Mesothelial cell of epicardium (in vitro differentiated cells): Measurements from ENCODE around the gene FRAT1. TPM values are rescaled to one million over a fixed set of nuclear protein-coding genes. Genes with fewer than 3 reads are reported as not detected.

Experiments used
- DNase-seq, 2 experiments: peaks; one replicate each; pipeline ENCODE4 v3.0.0; 2021; ENCODE audit warnings: low spot score in 2 of 2; ENCODE audit not compliant: unreplicated experiment in 2 of 2
- H3K27ac Mint-ChIP-seq: 2 replicates; pipeline ENCODE4 v1.8.0; 2021; ENCODE audit warnings: mixed read lengths
- H3K27me3 Mint-ChIP-seq: 2 replicates; pipeline ENCODE4 v1.8.0; 2021; ENCODE audit warnings: low read depth, mixed read lengths
- H3K36me3 Mint-ChIP-seq: 2 replicates; pipeline ENCODE4 v1.8.0; 2021; ENCODE audit warnings: mixed read lengths
- H3K4me1 Mint-ChIP-seq: 2 replicates; pipeline ENCODE4 v1.8.0; 2021; ENCODE audit warnings: mixed read lengths
- H3K4me3 Mint-ChIP-seq: 2 replicates; pipeline ENCODE4 v1.8.0; 2021; ENCODE audit warnings: mild to moderate bottlenecking, moderate library complexity, mixed read lengths
- H3K9me3 Mint-ChIP-seq: 2 replicates; pipeline ENCODE4 v1.8.0; 2021; ENCODE audit warnings: mixed read lengths
- total RNA-seq: library from RNA; stranded (reverse); gene quantifications from 3 replicates; pipeline ENCODE4 v1.2.1, GENCODE V29; 2021
- TF ChIP-seq, protein P1 (sequence below): fragments of 200-600 bp; sonication (generic); IDR thresholded peaks from one replicate; pipeline ENCODE4 v1.5.0; 2021; ENCODE audit warnings: antibody characterized with exemption; ENCODE audit not compliant: unreplicated experiment

FRAT1 gene
- total RNA-seq, 1 donor from 2014 or later, result 2.9 TPM

DNA sequence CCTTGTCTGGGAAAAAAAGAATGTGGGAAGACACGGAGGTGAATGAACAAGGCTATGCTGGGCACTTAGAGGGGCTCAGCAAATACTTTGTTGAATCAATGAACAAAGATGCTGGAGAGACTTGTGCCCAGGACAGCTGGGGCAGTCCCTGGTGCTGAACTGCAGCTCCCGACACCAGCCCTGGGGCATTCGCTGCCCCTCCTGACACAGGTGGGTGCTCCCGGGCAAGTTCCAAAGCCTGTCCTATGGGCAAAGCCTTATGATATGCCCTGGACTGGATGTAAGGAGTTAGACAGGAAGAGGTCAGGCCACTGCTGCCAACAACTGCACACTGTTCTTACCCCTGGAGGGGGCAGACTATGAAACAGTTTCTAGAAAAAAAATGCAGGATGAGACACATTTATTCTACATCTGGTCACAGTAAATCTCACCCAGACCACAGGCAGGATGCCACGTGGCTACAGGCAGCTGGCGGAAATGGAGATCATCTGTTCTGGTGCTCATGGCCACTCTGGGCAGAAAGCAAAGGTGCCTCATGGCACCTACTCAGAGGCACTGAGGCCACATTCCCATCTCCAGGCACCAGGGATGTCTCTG lies 37.3 kb downstream of the FRAT1 start:
- no peak for DNase-seq
- H3K27ac Mint-ChIP-seq, result no peak overlapping the region
- H3K4me3 Mint-ChIP-seq, result no peak overlapping the region
- TF ChIP-seq, protein P1, sequence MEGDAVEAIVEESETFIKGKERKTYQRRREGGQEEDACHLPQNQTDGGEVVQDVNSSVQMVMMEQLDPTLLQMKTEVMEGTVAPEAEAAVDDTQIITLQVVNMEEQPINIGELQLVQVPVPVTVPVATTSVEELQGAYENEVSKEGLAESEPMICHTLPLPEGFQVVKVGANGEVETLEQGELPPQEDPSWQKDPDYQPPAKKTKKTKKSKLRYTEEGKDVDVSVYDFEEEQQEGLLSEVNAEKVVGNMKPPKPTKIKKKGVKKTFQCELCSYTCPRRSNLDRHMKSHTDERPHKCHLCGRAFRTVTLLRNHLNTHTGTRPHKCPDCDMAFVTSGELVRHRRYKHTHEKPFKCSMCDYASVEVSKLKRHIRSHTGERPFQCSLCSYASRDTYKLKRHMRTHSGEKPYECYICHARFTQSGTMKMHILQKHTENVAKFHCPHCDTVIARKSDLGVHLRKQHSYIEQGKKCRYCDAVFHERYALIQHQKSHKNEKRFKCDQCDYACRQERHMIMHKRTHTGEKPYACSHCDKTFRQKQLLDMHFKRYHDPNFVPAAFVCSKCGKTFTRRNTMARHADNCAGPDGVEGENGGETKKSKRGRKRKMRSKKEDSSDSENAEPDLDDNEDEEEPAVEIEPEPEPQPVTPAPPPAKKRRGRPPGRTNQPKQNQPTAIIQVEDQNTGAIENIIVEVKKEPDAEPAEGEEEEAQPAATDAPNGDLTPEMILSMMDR, result no peak
- no peaks in the 10 kb centered on the region for H3K27me3 Mint-ChIP-seq
- peaks cover 18% of the 10 kb centered on the region for H3K36me3 Mint-ChIP-seq
- H3K4me1 Mint-ChIP-seq, result no peaks in the 10 kb centered on the region
- H3K9me3 Mint-ChIP-seq, result no peaks in the 10 kb centered on the region

DNA sequence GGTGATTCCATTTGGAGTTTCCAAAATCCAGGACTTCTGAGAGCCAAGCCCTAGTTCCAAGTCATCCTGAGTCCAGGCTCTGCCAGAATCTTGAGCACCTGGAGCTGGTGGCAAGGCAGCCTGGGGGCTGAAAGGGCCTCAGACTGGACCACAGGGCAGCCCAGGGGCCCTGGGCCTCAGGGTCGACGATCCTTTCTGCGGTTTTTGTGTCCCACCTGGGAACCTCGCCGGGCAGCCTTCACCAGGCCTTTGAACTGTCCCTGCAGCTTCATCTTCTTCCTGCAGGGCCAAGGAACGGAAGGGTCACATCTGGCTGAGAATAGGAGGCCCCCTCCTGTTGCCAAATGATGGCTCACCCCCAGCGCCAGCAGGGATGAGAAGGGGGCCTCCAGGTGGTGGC lies 37.8 kb downstream of the FRAT1 start:
- Mint-ChIP-seq H3K9me3 (no peaks in the 10 kb centered on the region), H3K4me3 (no peak overlapping the region), H3K36me3 (peaks cover 18% of the 10 kb centered on the region), H3K27me3 (no peaks in the 10 kb centered on the region), H3K27ac (no peak overlapping the region), H3K4me1 (no peaks in the 10 kb centered on the region)
- no peak for DNase-seq
- TF ChIP-seq, protein P1, result no peak

DNA sequence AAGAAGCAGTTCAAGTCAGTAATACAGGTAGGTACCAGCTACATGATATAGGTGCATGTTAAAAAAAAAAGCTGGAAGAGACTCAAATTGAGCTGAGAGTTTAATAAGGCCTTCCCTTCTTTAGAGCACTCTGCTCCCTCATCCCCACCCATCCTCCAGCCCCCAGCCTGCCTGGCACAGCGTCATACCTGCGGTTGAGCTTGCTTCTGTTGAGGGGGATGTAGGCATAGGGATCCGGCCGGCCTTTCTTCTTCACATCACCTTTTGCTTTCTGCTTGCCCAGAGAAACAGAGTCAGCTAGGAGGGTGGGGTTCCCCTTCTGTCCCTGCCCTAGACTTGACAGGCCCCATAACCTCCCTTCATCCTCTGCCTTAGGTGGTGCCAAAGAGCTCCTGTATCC lies 39.3 kb downstream of the FRAT1 start:
- Mint-ChIP-seq H3K27me3 (no peaks in the 10 kb centered on the region), H3K9me3 (no peaks in the 10 kb centered on the region), H3K27ac (no peak overlapping the region), H3K36me3 (peaks cover 22% of the 10 kb centered on the region), H3K4me3 (no peak overlapping the region), H3K4me1 (no peaks in the 10 kb centered on the region)
- TF ChIP-seq, protein P1, result no peak
- DNase-seq, result no peak

DNA sequence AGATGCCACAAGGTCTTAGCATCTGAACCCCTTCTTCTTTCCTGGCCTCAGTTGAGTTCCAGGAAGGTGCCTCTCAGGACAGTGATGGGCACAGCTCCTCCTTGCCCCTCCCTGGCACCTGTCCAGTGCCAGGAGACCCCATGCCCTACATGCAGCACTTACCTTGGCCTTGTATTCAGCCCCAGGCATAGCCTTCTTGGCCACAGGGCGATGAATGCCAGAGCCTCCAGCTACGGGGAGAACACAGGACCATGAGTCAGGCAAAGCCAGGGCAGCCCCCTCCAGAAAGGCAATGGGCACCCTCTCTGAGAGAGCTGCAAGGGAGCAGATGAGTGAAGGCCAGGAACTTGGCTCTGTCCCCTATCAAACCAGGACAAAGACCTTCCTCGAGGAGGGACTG lies 39.7 kb downstream of the FRAT1 start:
- Mint-ChIP-seq H3K27ac (no peak overlapping the region), H3K36me3 (peaks cover 26% of the 10 kb centered on the region), H3K4me3 (no peak overlapping the region), H3K4me1 (no peaks in the 10 kb centered on the region), H3K27me3 (no peaks in the 10 kb centered on the region), H3K9me3 (no peaks in the 10 kb centered on the region)
- TF ChIP-seq, protein P1, result no peak
- no peak for DNase-seq

DNA sequence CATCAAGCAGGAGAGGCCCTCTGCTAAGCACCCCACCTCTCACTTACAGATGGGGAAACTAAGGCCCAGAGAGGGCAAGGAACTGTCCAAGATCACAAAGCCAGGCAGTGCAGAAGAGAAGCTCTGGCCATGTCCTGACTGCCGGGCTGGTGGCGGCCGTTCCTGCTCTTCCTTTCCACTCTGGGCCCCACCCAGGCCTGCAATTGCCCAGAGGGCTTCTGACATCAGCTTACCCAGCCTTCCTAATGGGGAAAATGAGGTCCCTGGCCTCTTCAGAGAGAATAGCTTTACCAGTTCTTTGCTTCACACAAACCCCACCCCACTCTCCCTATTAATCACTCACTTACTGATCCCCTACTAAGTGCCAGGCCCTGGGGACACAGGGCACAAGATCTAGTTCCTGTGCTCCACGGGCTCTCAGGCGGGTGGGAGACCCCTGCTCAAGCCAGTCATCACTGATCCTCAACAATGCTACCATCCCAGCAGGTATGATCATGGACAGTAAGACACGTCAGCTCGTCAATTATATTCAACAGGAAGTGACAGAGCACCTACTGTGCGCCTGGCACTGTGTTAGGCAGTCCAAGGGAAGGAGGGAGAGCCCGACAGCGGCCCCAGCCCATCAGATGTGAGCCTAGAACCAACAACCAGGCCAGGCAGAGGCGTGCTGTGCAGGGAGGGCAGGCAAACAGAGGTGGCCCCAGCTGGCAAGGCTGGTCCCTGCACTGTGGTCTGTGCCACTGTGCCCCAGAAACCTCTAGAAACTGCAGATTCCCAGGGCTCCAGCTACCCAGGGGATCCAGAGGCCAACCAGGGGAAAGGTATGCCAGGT lies 41.9 kb downstream of the FRAT1 start:
- Mint-ChIP-seq H3K9me3 (no peaks in the 10 kb centered on the region), H3K36me3 (peaks cover 37% of the 10 kb centered on the region), H3K4me1 (no peaks in the 10 kb centered on the region), H3K4me3 (no peak overlapping the region), H3K27me3 (no peaks in the 10 kb centered on the region), H3K27ac (no peak overlapping the region)
- TF ChIP-seq, protein P1, result no peak
- DNase-seq, result no peak
